Immature natural killer cell (primary cell): ENCODE results near the gene UBALD1. TPM values are rescaled to one million over a fixed set of nuclear protein-coding genes. Genes with fewer than 3 reads are reported as not detected.

ENCODE experiments used
- DNase-seq, 3 donors: peaks; one replicate each; pipeline ENCODE4 v3.0.0; 2022; ENCODE audit warnings: mixed read lengths in 1 of 3
- H3K27ac Mint-ChIP-seq, 6 donors: one replicate each; pipeline ENCODE4 v1.8.0; 2020; ENCODE audit warnings: mixed read lengths in 6 of 6, mild to moderate bottlenecking in 5 of 6, inconsistent platforms in 4 of 6, moderate library complexity in 3 of 6
- H3K27me3 Mint-ChIP-seq, 3 donors: one replicate each; pipeline ENCODE4 v1.8.0; 2020 to 2021; ENCODE audit warnings: low read depth in 3 of 3, mild to moderate bottlenecking in 3 of 3, mixed read lengths in 3 of 3, moderate library complexity in 3 of 3, inconsistent platforms in 1 of 3
- H3K36me3 Mint-ChIP-seq, 3 donors: one replicate each; pipeline ENCODE4 v1.8.0; 2020; ENCODE audit warnings: mixed read lengths in 3 of 3, inconsistent platforms in 2 of 3, mild to moderate bottlenecking in 2 of 3
- H3K4me1 Mint-ChIP-seq, 2 donors: one replicate each; pipeline ENCODE4 v1.8.0; 2020; ENCODE audit warnings: inconsistent platforms in 2 of 2, mild to moderate bottlenecking in 2 of 2, mixed read lengths in 2 of 2, moderate library complexity in 1 of 2
- H3K4me3 Mint-ChIP-seq, 5 donors: one replicate each; pipeline ENCODE4 v1.8.0; 2020; ENCODE audit warnings: mild to moderate bottlenecking in 5 of 5, mixed read lengths in 5 of 5, inconsistent platforms in 3 of 5, moderate library complexity in 3 of 5
- H3K9me3 Mint-ChIP-seq, 6 donors: one replicate each; pipeline ENCODE4 v1.8.0; 2020; ENCODE audit warnings: mild to moderate bottlenecking in 6 of 6, mixed read lengths in 6 of 6, inconsistent platforms in 4 of 6, moderate library complexity in 3 of 6
- polyA plus RNA-seq, 3 donors: library from polyadenylated mRNA; unstranded; fragments of 300-500 nt; fragmentation: Illumina TruSeq; gene quantifications; one replicate each; pipeline ENCODE4 v1.2.3, GENCODE V29; 2021

The UBALD1 gene
- 10 to 100 TPM in 1 of 3 donors, 1 to 10 TPM in 2; 2.3 to 11.8 (median 6.5) TPM for polyA plus RNA-seq

DNA sequence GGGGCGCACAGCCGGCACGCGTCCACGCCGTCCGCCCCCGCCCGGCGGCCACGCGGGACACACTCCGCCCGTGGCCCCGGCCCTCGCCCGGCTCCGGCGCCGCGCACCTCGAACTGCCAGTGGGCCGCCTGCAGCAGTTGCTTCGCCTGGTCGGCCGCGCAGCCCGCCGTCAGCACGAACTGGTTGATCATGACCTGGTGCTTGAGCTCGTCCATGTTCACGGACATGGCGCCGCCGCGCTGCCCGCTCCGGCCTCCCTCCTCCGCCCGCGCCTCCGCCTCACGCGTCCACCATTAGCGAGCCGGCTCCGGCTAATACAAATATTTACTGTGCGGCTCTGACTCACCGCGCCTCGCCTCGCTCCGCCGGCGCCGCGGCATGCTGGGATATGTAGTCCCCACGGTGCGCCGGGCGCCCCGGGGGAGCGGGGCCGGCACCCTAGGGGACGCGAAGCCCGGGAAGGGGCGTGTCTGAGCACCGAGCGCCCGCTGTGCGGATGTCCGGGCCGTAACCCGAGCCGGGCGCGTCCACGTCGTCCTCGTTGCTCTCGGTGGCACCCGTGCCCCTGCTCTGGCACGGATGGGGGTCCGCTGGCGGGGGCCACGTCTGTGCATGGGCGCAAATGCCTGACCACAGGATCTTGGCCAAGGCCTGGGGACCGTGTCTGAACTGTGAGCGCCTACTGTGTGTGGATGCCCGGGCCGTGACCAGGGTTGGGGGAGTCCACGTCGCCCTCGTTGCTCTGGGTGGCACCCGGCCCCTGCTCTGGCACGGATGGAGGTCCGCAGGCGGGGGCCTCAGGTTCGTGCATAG, at the start of gene UBALD1:
Gene UBALD1, minus strand, starts transcription at position 318 of the 813 bp plus-strand sequence. Its CDS starts 91 bp downstream, at position 227.
- Mint-ChIP-seq H3K27me3 (peaks cover 0 to 5% (median 2%) of the 10 kb centered on the region in 3 donors), H3K27ac (peak within 1 kb of the TSS; percentile 84 to 98 (median 94)), H3K4me3 (peak within 1 kb of the TSS; percentile 90 to 94 (median 94)), H3K4me1 (peaks cover 13 to 36% of the 10 kb centered on the region in 2 donors), H3K9me3 (no peaks in the 10 kb centered on the region), H3K36me3 (no peaks in the 10 kb centered on the region)
- peak; percentile 69 to 72 (median 70) for DNase-seq

DNA sequence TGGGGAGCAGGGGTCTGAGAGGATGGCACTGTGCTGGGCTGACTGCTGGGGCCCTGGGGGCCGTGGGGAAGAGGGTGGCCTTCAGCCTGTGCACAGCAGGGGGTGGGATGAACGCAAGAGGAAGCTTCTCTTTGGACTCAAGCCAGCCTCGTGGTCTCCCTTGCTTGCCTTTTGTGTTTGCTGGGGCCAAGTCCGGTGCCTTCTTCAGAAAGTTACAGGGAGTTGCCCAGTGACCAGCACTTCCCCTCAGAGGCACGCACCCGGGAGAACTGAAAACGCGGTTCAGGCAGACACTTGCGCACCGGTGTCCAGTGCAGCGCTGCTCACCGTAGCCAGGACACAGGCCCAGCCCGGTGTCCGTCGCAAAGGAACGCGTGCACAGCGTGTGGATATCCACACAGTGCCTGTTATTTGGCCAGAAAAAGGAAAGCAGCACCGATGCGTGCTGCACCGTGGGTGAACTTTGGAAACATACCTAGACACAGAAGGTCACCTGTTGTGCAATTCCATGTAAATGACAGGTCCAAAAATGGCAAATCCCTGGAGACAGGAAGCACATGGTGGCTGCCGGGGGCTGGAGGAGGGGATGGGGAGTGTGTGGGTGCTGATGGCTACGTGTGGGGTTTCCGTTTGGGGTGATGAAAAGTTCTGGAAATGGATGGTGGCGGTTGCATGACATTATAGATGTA, 49.2 kb upstream of the UBALD1 start:
- Mint-ChIP-seq H3K4me1 (peaks cover 23 to 46% of the 10 kb centered on the region in 2 donors), H3K4me3 (peak overlapping the region; percentile 65 to 79 (median 75))

DNA sequence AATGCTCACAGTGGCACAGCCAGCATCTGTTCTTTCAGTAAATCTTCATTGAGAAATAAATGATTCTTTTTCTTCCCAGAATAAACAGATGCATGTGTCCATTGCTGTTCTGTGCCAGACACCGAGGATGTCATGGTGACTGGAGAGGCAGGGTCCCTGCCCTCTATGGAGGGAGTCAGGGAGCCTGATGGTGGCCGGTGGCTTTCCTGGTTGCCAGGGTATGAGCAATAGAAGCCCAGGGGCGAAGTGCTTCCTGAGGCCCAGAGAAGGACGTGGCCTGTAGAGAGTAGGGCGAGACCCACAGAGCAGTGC, 48.7 kb upstream of the UBALD1 start:
- H3K36me3 Mint-ChIP-seq: peaks cover 0 to 6% (median 0%) of the 10 kb centered on the region in 3 donors
- H3K4me3 Mint-ChIP-seq: peak overlapping the region in 4 of 5 donors; percentile 10 to 76 (median 70)
- H3K27me3 Mint-ChIP-seq: peaks cover 0 to 8% (median 6%) of the 10 kb centered on the region in 3 donors
- peak overlapping the region; percentile 60 to 94 (median 88) for H3K27ac Mint-ChIP-seq
- H3K9me3 Mint-ChIP-seq: no peaks in the 10 kb centered on the region
- peaks cover 23 to 47% of the 10 kb centered on the region in 2 donors for H3K4me1 Mint-ChIP-seq
- DNase-seq: no peak

More for the DNA sequence above, 49.2 kb upstream of the UBALD1 start:
- peaks cover 0 to 8% (median 6%) of the 10 kb centered on the region in 3 donors for H3K27me3 Mint-ChIP-seq
- DNase-seq: no peak
- H3K27ac Mint-ChIP-seq: peak overlapping the region; percentile 79 to 94 (median 89)
- H3K36me3 Mint-ChIP-seq: peaks cover 0 to 6% (median 0%) of the 10 kb centered on the region in 3 donors
- H3K9me3 Mint-ChIP-seq: no peaks in the 10 kb centered on the region

- Mint-ChIP-seq H3K27ac (peak overlapping the region in 3 of 6 donors; percentile 28 to 91 (median 65)), H3K4me1 (peaks cover 23 to 47% of the 10 kb centered on the region in 2 donors)
These were observed 47.0 kb upstream of the UBALD1 start for GRCh38 chr16:4661661-4662060.

DNA sequence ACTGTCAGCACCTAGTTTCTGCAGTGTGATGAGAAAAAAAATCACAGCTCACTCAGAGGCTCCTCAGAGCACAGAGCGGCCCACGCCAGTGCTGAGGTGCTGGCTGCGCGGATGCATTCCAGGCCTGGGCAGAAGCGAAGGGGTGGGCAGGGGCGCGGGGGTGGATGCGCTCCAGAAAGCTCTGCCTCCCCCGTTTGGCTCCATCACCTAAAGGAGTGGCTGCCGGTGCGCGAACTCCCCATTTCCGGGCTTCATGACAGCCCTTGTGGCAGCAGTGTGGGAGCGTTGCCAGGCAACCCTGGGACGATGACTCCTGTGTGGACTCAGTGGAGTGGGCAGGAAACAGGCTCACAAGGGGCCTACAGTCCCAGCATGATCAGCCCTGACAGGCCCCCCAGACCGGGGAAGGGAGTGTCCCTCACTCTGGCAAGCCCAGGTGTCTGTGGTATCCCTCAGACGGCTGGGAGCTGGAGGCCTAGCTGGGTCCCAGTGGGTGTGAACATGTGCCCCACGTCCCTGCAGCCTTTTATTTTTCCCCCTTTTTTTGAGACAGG, 45.8 kb upstream of the UBALD1 start:
- Mint-ChIP-seq H3K27me3 (peaks cover 0 to 8% (median 6%) of the 10 kb centered on the region in 3 donors), H3K9me3 (no peaks in the 10 kb centered on the region), H3K4me3 (peak overlapping the region in 1 of 5 donors; percentile 42), H3K27ac (peak overlapping the region in 5 of 6 donors; percentile 51 to 91 (median 72)), H3K36me3 (no peaks in the 10 kb centered on the region), H3K4me1 (peaks cover 23 to 46% of the 10 kb centered on the region in 2 donors)
- peak in 2 of 3 donors; percentile 25 to 64 for DNase-seq

More at GRCh38 chr16:4661661-4662060, 47.0 kb upstream of the UBALD1 start:
- Mint-ChIP-seq H3K9me3 (no peaks in the 10 kb centered on the region), H3K4me3 (no peak overlapping the region), H3K27me3 (peaks cover 0 to 8% (median 6%) of the 10 kb centered on the region in 3 donors), H3K36me3 (no peaks in the 10 kb centered on the region)
- no peak for DNase-seq

DNA sequence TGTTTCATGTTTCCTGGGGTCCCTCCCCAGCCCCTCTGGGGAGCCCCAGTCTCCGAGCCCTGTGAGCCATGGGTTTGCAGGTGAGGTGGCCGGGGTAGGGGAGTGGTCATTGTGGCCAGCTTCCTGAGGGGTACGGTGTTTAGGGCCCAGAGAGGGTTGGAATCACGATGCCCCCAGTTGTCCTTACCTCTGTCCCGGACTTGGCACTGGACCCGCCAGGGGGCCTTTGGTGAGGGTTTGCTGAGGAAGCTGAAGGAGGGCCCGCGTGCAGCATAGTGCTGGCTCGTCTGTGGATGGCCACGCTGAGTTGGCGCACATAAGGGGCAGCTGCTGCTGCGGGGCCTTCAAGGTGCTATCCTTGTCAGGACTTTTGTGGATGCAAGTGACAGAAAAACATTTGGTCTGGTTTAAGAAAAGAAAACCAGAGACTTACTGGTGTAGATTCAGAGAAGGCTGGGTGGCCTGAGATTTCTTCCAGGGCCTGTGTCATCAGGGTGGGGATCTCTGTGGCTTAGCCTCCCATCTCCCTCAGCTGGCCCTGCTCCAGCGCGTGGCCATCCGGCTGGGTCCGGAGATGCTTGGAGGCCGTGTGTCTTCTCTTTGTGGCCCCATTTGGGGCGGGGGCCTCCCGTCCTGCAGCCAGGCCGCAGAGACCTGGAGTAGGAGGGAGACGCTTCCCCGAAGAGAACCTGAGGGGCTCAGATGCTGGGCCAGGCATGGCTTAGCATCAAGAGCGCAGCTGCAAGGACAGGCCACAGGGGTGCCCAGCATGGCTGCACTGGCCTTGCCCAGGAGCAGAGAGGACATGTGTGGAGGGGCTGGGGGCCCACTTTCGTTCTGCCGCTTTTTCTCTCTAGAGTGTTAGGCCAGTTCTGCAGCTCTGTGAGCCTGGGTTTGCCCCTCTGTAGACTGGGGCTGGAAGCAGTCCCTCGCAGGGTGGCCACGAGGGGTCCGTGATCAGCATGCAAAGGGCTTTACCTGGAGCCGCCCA, 45.0 kb upstream of the UBALD1 start:
- H3K4me1 Mint-ChIP-seq: peaks cover 14 to 39% of the 10 kb centered on the region in 2 donors
- peak overlapping the region in 4 of 6 donors; percentile 19 to 91 (median 52) for H3K27ac Mint-ChIP-seq
- peaks cover 0 to 7% (median 2%) of the 10 kb centered on the region in 3 donors for H3K27me3 Mint-ChIP-seq
- no peaks in the 10 kb centered on the region for H3K9me3 Mint-ChIP-seq
- no peak for DNase-seq
- H3K4me3 Mint-ChIP-seq: peak overlapping the region in 1 of 5 donors; percentile 57
- H3K36me3 Mint-ChIP-seq: no peaks in the 10 kb centered on the region

DNA sequence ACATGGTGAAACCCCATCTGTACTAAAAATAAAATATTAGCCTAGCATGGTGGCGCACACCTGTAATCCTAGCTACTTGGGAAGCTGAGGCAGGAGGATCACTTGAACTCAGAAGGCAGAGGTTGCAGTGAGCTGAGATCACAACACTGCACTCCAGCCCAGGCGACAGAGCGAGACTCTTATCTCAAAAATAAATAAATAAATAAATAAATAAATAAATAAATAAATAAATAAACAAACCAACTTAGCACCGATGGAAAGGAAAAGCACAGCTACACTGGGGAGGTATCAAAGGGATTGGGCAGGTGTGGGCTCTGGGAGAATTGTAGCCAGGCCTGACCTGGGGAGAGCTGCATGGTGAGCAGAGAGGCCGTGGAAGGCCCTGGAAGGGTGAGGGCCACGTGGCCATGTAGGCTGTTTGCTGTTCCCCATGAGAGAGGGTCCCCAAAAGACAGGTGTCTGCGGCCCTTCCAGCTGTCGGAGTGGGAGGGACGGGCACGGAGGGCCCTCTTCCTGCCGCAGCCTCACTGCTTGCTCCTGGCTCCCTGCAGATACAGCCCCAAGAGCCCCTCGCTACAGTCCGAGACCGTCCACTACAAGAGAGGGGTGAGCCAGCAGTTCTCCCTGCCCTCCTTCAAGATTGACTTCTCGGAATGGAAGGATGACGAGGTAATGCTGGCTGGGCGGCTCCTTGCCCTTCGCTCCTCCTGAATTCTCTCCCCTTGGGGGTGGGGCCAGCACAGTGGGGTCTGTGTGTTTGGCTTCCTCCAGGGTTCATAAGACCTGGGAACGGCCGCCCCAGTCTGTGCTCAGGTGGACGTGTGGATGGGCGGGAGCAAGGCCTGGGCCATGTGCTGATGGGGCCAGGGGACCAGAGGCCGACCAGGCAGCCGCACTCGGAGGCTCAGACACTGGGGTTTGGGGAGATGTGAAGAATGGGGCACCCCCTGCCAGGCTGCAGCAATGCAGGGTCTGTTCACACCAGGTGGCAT, 42.3 kb upstream of the UBALD1 start:
- Mint-ChIP-seq H3K4me1 (peaks cover 0 to 23% of the 10 kb centered on the region in 2 donors), H3K36me3 (peaks cover 0 to 5% (median 0%) of the 10 kb centered on the region in 3 donors), H3K4me3 (no peak overlapping the region), H3K9me3 (no peaks in the 10 kb centered on the region), H3K27me3 (peaks cover 0 to 1% (median 0%) of the 10 kb centered on the region in 3 donors), H3K27ac (no peak overlapping the region)
- no peak for DNase-seq

DNA sequence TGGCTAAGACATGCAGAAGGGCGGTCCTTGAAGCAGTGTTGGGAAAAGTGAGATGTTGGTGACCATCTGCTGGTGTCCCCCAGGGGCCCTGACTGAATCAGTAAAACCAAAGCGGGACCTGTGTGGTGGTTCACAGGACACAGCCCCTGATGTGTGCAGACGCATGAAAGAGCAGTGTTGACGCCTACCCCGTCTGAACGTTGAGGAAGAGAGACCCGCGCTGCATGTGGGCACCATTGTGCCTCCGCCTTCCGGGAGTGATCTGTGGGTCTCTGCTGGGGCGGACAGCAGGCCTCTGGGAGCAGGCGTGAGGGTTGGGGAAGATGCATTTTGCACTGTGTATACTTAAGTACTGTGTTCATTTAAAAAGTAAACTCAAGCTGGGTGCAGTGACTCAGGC, 41.5 kb upstream of the UBALD1 start:
- H3K27ac Mint-ChIP-seq: no peak overlapping the region

DNA sequence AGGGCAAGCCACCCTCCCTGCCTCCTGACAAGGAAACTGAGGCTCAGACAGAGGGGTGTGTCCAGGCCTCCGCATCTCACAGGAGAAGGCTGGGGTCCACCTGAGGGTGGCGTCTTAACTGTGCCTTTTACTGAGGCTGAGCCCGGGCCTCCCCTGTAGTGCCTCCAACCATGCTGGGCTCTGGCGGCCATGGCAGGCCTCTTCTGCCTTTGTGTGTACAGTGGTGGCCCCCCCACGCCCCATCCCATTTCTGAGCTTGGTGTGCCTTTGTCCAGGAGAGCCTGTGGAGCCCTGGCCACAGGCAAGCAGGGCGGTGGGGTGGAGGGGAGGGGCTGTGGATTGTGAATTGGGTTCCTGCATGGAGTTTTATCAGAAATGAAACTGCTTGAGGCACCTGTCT, 41.1 kb upstream of the UBALD1 start:
- no peak overlapping the region for H3K4me3 Mint-ChIP-seq
- peaks cover 0 to 5% (median 0%) of the 10 kb centered on the region in 3 donors for H3K36me3 Mint-ChIP-seq
- no peaks in the 10 kb centered on the region for H3K9me3 Mint-ChIP-seq
- H3K27ac Mint-ChIP-seq: no peak overlapping the region
- H3K27me3 Mint-ChIP-seq: no peaks in the 10 kb centered on the region
- peaks cover 0 to 17% of the 10 kb centered on the region in 2 donors for H3K4me1 Mint-ChIP-seq
- no peak for DNase-seq

More for the DNA sequence above, 41.5 kb upstream of the UBALD1 start:
- Mint-ChIP-seq H3K4me3 (no peak overlapping the region), H3K27me3 (no peaks in the 10 kb centered on the region), H3K4me1 (peaks cover 0 to 22% of the 10 kb centered on the region in 2 donors), H3K9me3 (no peaks in the 10 kb centered on the region), H3K36me3 (peaks cover 0 to 5% (median 0%) of the 10 kb centered on the region in 3 donors)
- no peak for DNase-seq

GRCh38 chr16:4654964-4655590, 40.4 kb upstream of the UBALD1 start:
- peaks cover 5 to 15% of the 10 kb centered on the region in 2 donors for H3K4me1 Mint-ChIP-seq
- H3K27ac Mint-ChIP-seq: no peak overlapping the region
- no peak overlapping the region for H3K4me3 Mint-ChIP-seq
- no peaks in the 10 kb centered on the region for H3K27me3 Mint-ChIP-seq
- peaks cover 0 to 7% (median 4%) of the 10 kb centered on the region in 3 donors for H3K36me3 Mint-ChIP-seq
- DNase-seq: no peak
- H3K9me3 Mint-ChIP-seq: no peaks in the 10 kb centered on the region
